Nephron progenitor cell (in vitro differentiated cells): ENCODE data around the gene PCDHGA8.
A peak's percentile ranks its signal among the peaks of the same experiment; 100 is the strongest.

ENCODE experiments used
- DNase-seq: peaks from one replicate; pipeline ENCODE4 v3.0.0; 2021
- H3K27ac Mint-ChIP-seq: 2 replicates; pipeline ENCODE4 v1.8.0; 2021; ENCODE audit warnings: mild to moderate bottlenecking, moderate library complexity, mixed read lengths
- H3K27me3 Mint-ChIP-seq: 2 replicates; pipeline ENCODE4 v1.8.0; 2021; ENCODE audit warnings: mild to moderate bottlenecking, low read depth, mixed read lengths; ENCODE audit not compliant: poor library complexity
- H3K36me3 Mint-ChIP-seq: 2 replicates; pipeline ENCODE4 v1.8.0; 2021; ENCODE audit warnings: low read depth, mixed read lengths
- H3K4me1 Mint-ChIP-seq: 2 replicates; pipeline ENCODE4 v1.8.0; 2021; ENCODE audit warnings: mixed read lengths
- H3K4me3 Mint-ChIP-seq: 2 replicates; pipeline ENCODE4 v1.8.0; 2021; ENCODE audit warnings: mild to moderate bottlenecking, moderate library complexity, mixed read lengths
- H3K9me3 Mint-ChIP-seq: 2 replicates; pipeline ENCODE4 v1.8.0; 2021; ENCODE audit warnings: mild to moderate bottlenecking, moderate library complexity, mixed read lengths
- TF ChIP-seq, protein P1 (sequence below): fragments of 200-600 bp; sonication (generic); IDR thresholded peaks from 2 replicates; pipeline ENCODE4 v1.5.0; 2021; ENCODE audit warnings: antibody characterized with exemption

PCDHGA8 gene

DNA sequence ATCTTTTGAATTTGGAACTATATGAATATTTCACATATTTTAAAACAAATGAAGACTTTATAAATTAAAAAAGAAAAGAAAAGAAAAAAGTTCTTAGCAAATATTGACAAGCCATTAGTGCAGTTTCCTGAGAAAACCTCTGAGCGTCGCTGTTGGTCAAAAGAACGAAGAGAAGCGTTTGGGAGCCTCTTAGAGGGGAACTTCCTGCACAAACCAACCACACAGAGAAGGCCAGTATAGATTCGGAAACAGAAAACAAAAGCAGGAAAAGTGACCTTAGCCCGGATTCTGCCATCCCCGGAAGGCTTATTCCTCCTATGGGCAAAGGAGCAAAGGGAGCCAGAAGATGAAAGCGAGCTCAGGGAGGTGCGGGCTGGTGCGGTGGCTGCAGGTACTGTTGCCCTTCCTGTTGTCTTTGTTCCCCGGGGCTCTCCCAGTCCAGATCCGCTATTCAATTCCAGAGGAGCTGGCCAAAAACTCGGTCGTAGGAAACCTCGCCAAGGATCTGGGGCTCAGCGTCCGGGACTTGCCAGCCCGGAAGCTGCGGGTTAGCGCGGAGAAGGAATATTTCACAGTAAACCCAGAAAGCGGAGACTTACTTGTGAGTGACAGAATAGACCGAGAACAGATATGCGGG lies 32.5 kb upstream of the PCDHGA8 start, which contains the start of gene PCDHGB2:
Gene PCDHGB2, plus strand, starts transcription at position 205 of the 637 bp plus-strand sequence. Its CDS starts 142 bp downstream, at position 347.
- no peaks in the 10 kb centered on the region for H3K27me3 Mint-ChIP-seq
- no peak for DNase-seq
- TF ChIP-seq, protein P1, sequence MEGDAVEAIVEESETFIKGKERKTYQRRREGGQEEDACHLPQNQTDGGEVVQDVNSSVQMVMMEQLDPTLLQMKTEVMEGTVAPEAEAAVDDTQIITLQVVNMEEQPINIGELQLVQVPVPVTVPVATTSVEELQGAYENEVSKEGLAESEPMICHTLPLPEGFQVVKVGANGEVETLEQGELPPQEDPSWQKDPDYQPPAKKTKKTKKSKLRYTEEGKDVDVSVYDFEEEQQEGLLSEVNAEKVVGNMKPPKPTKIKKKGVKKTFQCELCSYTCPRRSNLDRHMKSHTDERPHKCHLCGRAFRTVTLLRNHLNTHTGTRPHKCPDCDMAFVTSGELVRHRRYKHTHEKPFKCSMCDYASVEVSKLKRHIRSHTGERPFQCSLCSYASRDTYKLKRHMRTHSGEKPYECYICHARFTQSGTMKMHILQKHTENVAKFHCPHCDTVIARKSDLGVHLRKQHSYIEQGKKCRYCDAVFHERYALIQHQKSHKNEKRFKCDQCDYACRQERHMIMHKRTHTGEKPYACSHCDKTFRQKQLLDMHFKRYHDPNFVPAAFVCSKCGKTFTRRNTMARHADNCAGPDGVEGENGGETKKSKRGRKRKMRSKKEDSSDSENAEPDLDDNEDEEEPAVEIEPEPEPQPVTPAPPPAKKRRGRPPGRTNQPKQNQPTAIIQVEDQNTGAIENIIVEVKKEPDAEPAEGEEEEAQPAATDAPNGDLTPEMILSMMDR = peak; percentile 15
- peak within 1 kb of the TSS; percentile 36 for H3K27ac Mint-ChIP-seq
- H3K9me3 Mint-ChIP-seq = peaks cover 92% of the 10 kb centered on the region
- peaks cover 57% of the 10 kb centered on the region for H3K36me3 Mint-ChIP-seq
- H3K4me1 Mint-ChIP-seq = no peaks in the 10 kb centered on the region
- peak within 1 kb of the TSS; percentile 28 for H3K4me3 Mint-ChIP-seq

DNA sequence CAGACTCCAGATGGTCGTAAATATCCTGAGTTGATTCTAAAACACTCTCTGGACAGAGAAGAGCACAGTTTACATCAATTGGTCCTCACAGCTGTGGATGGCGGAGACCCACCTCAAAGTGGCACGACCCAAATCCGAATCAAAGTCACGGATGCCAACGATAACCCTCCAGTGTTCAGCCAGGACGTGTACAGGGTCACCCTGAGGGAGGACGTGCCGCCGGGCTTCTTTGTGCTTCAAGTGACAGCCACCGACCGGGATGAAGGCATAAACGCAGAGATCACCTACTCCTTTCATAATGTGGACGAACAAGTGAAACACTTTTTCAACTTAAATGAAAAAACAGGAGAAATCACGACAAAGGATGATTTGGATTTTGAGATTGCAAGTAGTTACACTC lies 31.7 kb upstream of the PCDHGA8 start:
- Mint-ChIP-seq H3K4me1 (no peaks in the 10 kb centered on the region), H3K27ac (peak overlapping the region; percentile 36), H3K36me3 (peaks cover 60% of the 10 kb centered on the region)

DNA sequence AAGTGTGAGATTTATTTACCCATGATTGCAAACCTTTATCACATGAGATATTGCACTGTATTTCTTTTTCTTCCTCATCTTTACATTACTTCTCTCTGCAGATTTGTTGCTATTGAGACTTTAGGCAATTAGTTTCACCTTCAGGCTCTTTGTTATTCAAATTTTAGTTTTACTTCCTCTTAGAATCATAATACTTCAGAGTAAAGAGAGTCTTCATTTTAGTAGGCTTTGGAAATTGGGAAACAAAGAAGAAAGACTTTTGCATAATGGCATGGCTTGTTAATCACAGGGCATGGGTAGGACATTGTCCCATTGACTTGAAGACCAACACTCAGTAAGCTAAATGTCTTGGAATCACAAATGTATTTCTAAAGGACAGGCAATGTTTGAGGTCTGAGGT lies 29.7 kb upstream of the PCDHGA8 start:
- no peaks in the 10 kb centered on the region for H3K27me3 Mint-ChIP-seq
- H3K4me3 Mint-ChIP-seq = no peak overlapping the region
- DNase-seq = no peak
- H3K27ac Mint-ChIP-seq = no peak overlapping the region
- TF ChIP-seq, protein P1 = no peak
- peaks cover 50% of the 10 kb centered on the region for H3K36me3 Mint-ChIP-seq
- H3K9me3 Mint-ChIP-seq = peaks cover 93% of the 10 kb centered on the region
- no peaks in the 10 kb centered on the region for H3K4me1 Mint-ChIP-seq

More for the DNA sequence above, 31.7 kb upstream of the PCDHGA8 start:
- Mint-ChIP-seq H3K9me3 (peaks cover 92% of the 10 kb centered on the region), H3K27me3 (no peaks in the 10 kb centered on the region), H3K4me3 (no peak overlapping the region)
- TF ChIP-seq, protein P1 = no peak
- DNase-seq = no peak

DNA sequence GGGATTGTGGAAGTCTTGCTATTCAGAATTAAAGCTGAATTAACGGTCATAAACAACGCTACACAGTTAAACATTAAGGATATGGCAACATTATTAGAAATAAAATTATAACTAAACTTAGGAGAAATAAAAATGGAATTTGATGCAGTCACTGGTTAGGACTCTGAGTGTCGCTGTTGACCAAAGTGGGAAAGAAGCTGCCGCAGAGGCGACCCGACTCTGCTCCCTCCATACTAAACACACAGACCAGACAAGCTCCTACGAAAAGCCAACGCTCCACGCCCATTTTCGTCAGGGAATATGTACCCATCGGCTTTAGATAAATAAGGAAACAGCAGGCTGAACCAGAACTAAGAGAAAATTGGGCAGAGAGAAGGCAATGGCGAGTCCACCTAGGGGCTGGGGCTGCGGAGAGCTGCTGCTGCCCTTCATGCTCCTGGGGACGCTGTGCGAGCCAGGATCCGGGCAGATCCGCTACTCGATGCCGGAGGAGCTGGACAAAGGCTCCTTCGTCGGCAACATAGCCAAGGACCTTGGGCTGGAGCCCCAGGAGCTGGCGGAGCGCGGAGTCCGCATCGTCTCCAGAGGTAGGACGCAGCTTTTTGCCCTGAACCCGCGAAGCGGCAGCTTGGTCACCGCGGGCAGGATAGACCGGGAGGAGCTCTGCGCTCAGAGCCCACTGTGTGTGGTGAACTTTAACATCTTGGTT lies 28.3 kb upstream of the PCDHGA8 start, which contains the start of gene PCDHGA5:
Gene PCDHGA5, plus strand, starts transcription at position 211 of the 709 bp plus-strand sequence. Its CDS starts 169 bp downstream, at position 380.
- Mint-ChIP-seq H3K4me1 (no peaks in the 10 kb centered on the region), H3K27ac (no peak within 1 kb of the TSS), H3K36me3 (peaks cover 46% of the 10 kb centered on the region), H3K9me3 (peaks cover 93% of the 10 kb centered on the region), H3K27me3 (no peaks in the 10 kb centered on the region), H3K4me3 (no peak within 1 kb of the TSS)
- TF ChIP-seq, protein P1 = no peak
- no peak for DNase-seq

DNA sequence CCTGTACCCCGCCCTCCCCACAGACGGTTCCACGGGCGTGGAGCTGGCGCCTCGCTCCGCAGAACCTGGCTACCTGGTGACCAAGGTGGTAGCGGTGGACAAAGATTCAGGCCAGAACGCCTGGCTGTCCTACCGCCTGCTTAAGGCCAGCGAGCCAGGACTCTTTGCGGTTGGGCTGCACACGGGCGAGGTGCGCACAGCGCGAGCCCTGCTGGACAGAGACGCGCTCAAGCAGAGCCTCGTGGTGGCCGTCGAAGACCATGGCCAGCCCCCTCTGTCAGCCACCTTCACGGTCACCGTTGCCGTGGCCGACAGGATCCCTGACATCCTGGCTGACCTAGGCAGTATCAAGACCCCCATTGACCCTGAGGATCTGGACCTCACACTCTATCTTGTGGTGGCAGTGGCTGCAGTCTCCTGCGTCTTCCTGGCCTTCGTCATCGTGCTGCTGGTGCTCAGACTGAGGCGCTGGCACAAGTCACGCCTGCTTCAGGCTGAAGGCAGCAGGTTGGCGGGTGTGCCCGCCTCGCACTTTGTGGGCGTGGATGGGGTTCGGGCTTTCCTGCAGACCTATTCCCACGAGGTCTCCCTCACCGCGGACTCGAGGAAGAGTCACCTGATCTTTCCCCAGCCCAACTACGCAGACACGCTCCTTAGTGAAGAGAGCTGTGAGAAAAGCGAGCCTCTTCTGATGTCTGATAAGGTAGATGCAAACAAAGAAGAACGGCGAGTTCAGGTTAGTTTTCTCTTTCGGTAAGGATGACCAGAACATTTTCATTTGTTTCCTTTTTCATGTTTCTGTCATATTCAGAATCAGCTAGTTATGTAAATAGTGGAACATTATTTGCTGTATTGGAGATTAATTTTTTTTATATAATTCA lies 26.2 kb upstream of the PCDHGA8 start:
- no peaks in the 10 kb centered on the region for H3K4me1 Mint-ChIP-seq
- H3K9me3 Mint-ChIP-seq = peaks cover 93% of the 10 kb centered on the region
- TF ChIP-seq, protein P1 = no peak

More for the DNA sequence above, 26.2 kb upstream of the PCDHGA8 start:
- no peak overlapping the region for H3K27ac Mint-ChIP-seq
- no peaks in the 10 kb centered on the region for H3K27me3 Mint-ChIP-seq
- no peak overlapping the region for H3K4me3 Mint-ChIP-seq
- H3K36me3 Mint-ChIP-seq = peaks cover 35% of the 10 kb centered on the region
- DNase-seq = no peak
